ENCODE results near the gene FMO3. TPM values are rescaled to one million over a fixed set of nuclear protein-coding genes. Genes with fewer than 3 reads are reported as not detected.

FMO3 gene
- 1 to 10 TPM; 1.6 to 2.1 TPM for polyA plus RNA-seq

GRCh38 chr1:171090604-171091003 lies at the start of gene FMO3:
FMO3 (plus strand) TSS chr1:171090905; CDS start chr1:171092659, 1,754 bp downstream.
- Histone ChIP-seq H3K4me3 (ENCODE audit: low read depth in 1 of 2, low read length in 2 of 2) (no peak within 1 kb of the TSS), H3K9me3 (ENCODE audit: control insufficient read depth in 2 of 2, insufficient read depth in 1 of 2, low read depth in 1 of 2, low read length in 1 of 2) (no peaks in the 10 kb centered on the region), H3K4me1 (ENCODE audit: control insufficient read depth in 2 of 2, insufficient read depth in 2 of 2, low read length in 1 of 2) (no peaks in the 10 kb centered on the region), H3K27me3 (ENCODE audit: control insufficient read depth in 1 of 2, insufficient read depth in 2 of 2, low read length in 2 of 2) (no peaks in the 10 kb centered on the region), H3K36me3 (ENCODE audit: control insufficient read depth in 2 of 2, insufficient read depth in 2 of 2, low read length in 1 of 2) (no peaks in the 10 kb centered on the region), H3K27ac (ENCODE audit: low read depth in 2 of 2, low read length in 1 of 2) (no peak within 1 kb of the TSS)
- WGBS, 2 donors: 90 to 92% methylated on average over 5 of the region's 5 CpGs

- H3K27me3 ChIP-seq (ENCODE audit: control insufficient read depth in 1 of 2, insufficient read depth in 2 of 2, low read length in 2 of 2): no peaks in the 10 kb centered on the region
- H3K36me3 ChIP-seq (ENCODE audit: control insufficient read depth in 2 of 2, insufficient read depth in 2 of 2, low read length in 1 of 2): no peaks in the 10 kb centered on the region
- peaks cover 3 to 8% of the 10 kb centered on the region in 2 donors for H3K9me3 ChIP-seq (ENCODE audit: control insufficient read depth in 2 of 2, insufficient read depth in 1 of 2, low read depth in 1 of 2, low read length in 1 of 2)
- no peak overlapping the region for H3K27ac ChIP-seq (ENCODE audit: low read depth in 2 of 2, low read length in 1 of 2)
- no peaks in the 10 kb centered on the region for H3K4me1 ChIP-seq (ENCODE audit: control insufficient read depth in 2 of 2, insufficient read depth in 2 of 2, low read length in 1 of 2)
- WGBS, 2 donors: 73 to 82% methylated on average over 2 of the region's 2 CpGs
- H3K4me3 ChIP-seq (ENCODE audit: low read depth in 1 of 2, low read length in 2 of 2): no peak overlapping the region
These were observed 42.7 kb upstream of the FMO3 start for GRCh38 chr1:171048014-171048413.

GRCh38 chr1:171052977-171053376 lies 37.7 kb upstream of the FMO3 start:
- H3K27ac ChIP-seq (ENCODE audit: low read depth in 2 of 2, low read length in 1 of 2): no peak overlapping the region
- H3K4me3 ChIP-seq (ENCODE audit: low read depth in 1 of 2, low read length in 2 of 2): no peak overlapping the region
- peaks cover 0 to 3% of the 10 kb centered on the region in 2 donors for H3K4me1 ChIP-seq (ENCODE audit: control insufficient read depth in 2 of 2, insufficient read depth in 2 of 2, low read length in 1 of 2)
- H3K36me3 ChIP-seq (ENCODE audit: control insufficient read depth in 2 of 2, insufficient read depth in 2 of 2, low read length in 1 of 2): no peaks in the 10 kb centered on the region
- H3K9me3 ChIP-seq (ENCODE audit: control insufficient read depth in 2 of 2, insufficient read depth in 1 of 2, low read depth in 1 of 2, low read length in 1 of 2): peaks cover 1 to 7% of the 10 kb centered on the region in 2 donors
- H3K27me3 ChIP-seq (ENCODE audit: control insufficient read depth in 1 of 2, insufficient read depth in 2 of 2, low read length in 2 of 2): no peaks in the 10 kb centered on the region
- 94 to 95% methylated on average over 2 of the region's 2 CpGs for WGBS, 2 donors

- Histone ChIP-seq H3K4me3 (ENCODE audit: low read depth in 1 of 2, low read length in 2 of 2) (no peak overlapping the region), H3K27me3 (ENCODE audit: control insufficient read depth in 1 of 2, insufficient read depth in 2 of 2, low read length in 2 of 2) (no peaks in the 10 kb centered on the region), H3K36me3 (ENCODE audit: control insufficient read depth in 2 of 2, insufficient read depth in 2 of 2, low read length in 1 of 2) (no peaks in the 10 kb centered on the region), H3K4me1 (ENCODE audit: control insufficient read depth in 2 of 2, insufficient read depth in 2 of 2, low read length in 1 of 2) (peaks cover 0 to 3% of the 10 kb centered on the region in 2 donors), H3K9me3 (ENCODE audit: control insufficient read depth in 2 of 2, insufficient read depth in 1 of 2, low read depth in 1 of 2, low read length in 1 of 2) (no peaks in the 10 kb centered on the region), H3K27ac (ENCODE audit: low read depth in 2 of 2, low read length in 1 of 2) (no peak overlapping the region)
- WGBS, 2 donors: 88 to 89% methylated on average over 3 of the region's 3 CpGs
These were observed 34.6 kb upstream of the FMO3 start for GRCh38 chr1:171055966-171056643.

- H3K4me3 ChIP-seq (ENCODE audit: low read depth in 1 of 2, low read length in 2 of 2): no peak overlapping the region
- 71 to 80% methylated on average over 2 of the region's 2 CpGs for WGBS, 2 donors
- peaks cover 0 to under 1% of the 10 kb centered on the region in 2 donors for H3K4me1 ChIP-seq (ENCODE audit: control insufficient read depth in 2 of 2, insufficient read depth in 2 of 2, low read length in 1 of 2)
- no peak overlapping the region for H3K27ac ChIP-seq (ENCODE audit: low read depth in 2 of 2, low read length in 1 of 2)
- no peaks in the 10 kb centered on the region for H3K27me3 ChIP-seq (ENCODE audit: control insufficient read depth in 1 of 2, insufficient read depth in 2 of 2, low read length in 2 of 2)
- no peaks in the 10 kb centered on the region for H3K36me3 ChIP-seq (ENCODE audit: control insufficient read depth in 2 of 2, insufficient read depth in 2 of 2, low read length in 1 of 2)
- no peaks in the 10 kb centered on the region for H3K9me3 ChIP-seq (ENCODE audit: control insufficient read depth in 2 of 2, insufficient read depth in 1 of 2, low read depth in 1 of 2, low read length in 1 of 2)
These were observed 29.1 kb upstream of the FMO3 start for GRCh38 chr1:171061425-171062143.

- no peaks in the 10 kb centered on the region for H3K4me1 ChIP-seq (ENCODE audit: control insufficient read depth in 2 of 2, insufficient read depth in 2 of 2, low read length in 1 of 2)
- no peaks in the 10 kb centered on the region for H3K9me3 ChIP-seq (ENCODE audit: control insufficient read depth in 2 of 2, insufficient read depth in 1 of 2, low read depth in 1 of 2, low read length in 1 of 2)
- no peaks in the 10 kb centered on the region for H3K36me3 ChIP-seq (ENCODE audit: control insufficient read depth in 2 of 2, insufficient read depth in 2 of 2, low read length in 1 of 2)
- WGBS, 2 donors: 83 to 87% methylated on average over 4 of the region's 4 CpGs
- H3K27me3 ChIP-seq (ENCODE audit: control insufficient read depth in 1 of 2, insufficient read depth in 2 of 2, low read length in 2 of 2): no peaks in the 10 kb centered on the region
- H3K4me3 ChIP-seq (ENCODE audit: low read depth in 1 of 2, low read length in 2 of 2): no peak overlapping the region
- H3K27ac ChIP-seq (ENCODE audit: low read depth in 2 of 2, low read length in 1 of 2): no peak overlapping the region
These were observed 27.8 kb upstream of the FMO3 start for GRCh38 chr1:171062902-171063301.

GRCh38 chr1:171075041-171075440 lies 15.7 kb upstream of the FMO3 start:
- Histone ChIP-seq H3K4me3 (ENCODE audit: low read depth in 1 of 2, low read length in 2 of 2) (no peak overlapping the region), H3K4me1 (ENCODE audit: control insufficient read depth in 2 of 2, insufficient read depth in 2 of 2, low read length in 1 of 2) (no peaks in the 10 kb centered on the region), H3K27ac (ENCODE audit: low read depth in 2 of 2, low read length in 1 of 2) (no peak overlapping the region), H3K27me3 (ENCODE audit: control insufficient read depth in 1 of 2, insufficient read depth in 2 of 2, low read length in 2 of 2) (no peaks in the 10 kb centered on the region), H3K9me3 (ENCODE audit: control insufficient read depth in 2 of 2, insufficient read depth in 1 of 2, low read depth in 1 of 2, low read length in 1 of 2) (no peaks in the 10 kb centered on the region), H3K36me3 (ENCODE audit: control insufficient read depth in 2 of 2, insufficient read depth in 2 of 2, low read length in 1 of 2) (no peaks in the 10 kb centered on the region)
- WGBS, 2 donors: 79% methylated on average over 3 of the region's 3 CpGs

- no peaks in the 10 kb centered on the region for H3K9me3 ChIP-seq (ENCODE audit: control insufficient read depth in 2 of 2, insufficient read depth in 1 of 2, low read depth in 1 of 2, low read length in 1 of 2)
- H3K4me1 ChIP-seq (ENCODE audit: control insufficient read depth in 2 of 2, insufficient read depth in 2 of 2, low read length in 1 of 2): no peaks in the 10 kb centered on the region
- H3K4me3 ChIP-seq (ENCODE audit: low read depth in 1 of 2, low read length in 2 of 2): no peak overlapping the region
- H3K27ac ChIP-seq (ENCODE audit: low read depth in 2 of 2, low read length in 1 of 2): peak overlapping the region in 1 of 2 donors; percentile 32
- H3K27me3 ChIP-seq (ENCODE audit: control insufficient read depth in 1 of 2, insufficient read depth in 2 of 2, low read length in 2 of 2): no peaks in the 10 kb centered on the region
- no peaks in the 10 kb centered on the region for H3K36me3 ChIP-seq (ENCODE audit: control insufficient read depth in 2 of 2, insufficient read depth in 2 of 2, low read length in 1 of 2)
These were observed 9.4 kb upstream of the FMO3 start for GRCh38 chr1:171081314-171081753.

GRCh38 chr1:171081763-171082201 lies 8.9 kb upstream of the FMO3 start:
- Histone ChIP-seq H3K27ac (ENCODE audit: low read depth in 2 of 2, low read length in 1 of 2) (peak overlapping the region in 1 of 2 donors; percentile 32), H3K36me3 (ENCODE audit: control insufficient read depth in 2 of 2, insufficient read depth in 2 of 2, low read length in 1 of 2) (no peaks in the 10 kb centered on the region), H3K4me3 (ENCODE audit: low read depth in 1 of 2, low read length in 2 of 2) (no peak overlapping the region), H3K4me1 (ENCODE audit: control insufficient read depth in 2 of 2, insufficient read depth in 2 of 2, low read length in 1 of 2) (no peaks in the 10 kb centered on the region), H3K9me3 (ENCODE audit: control insufficient read depth in 2 of 2, insufficient read depth in 1 of 2, low read depth in 1 of 2, low read length in 1 of 2) (no peaks in the 10 kb centered on the region), H3K27me3 (ENCODE audit: control insufficient read depth in 1 of 2, insufficient read depth in 2 of 2, low read length in 2 of 2) (no peaks in the 10 kb centered on the region)
- WGBS, 2 donors: 50 to 51% methylated on average over 7 of the region's 7 CpGs
